ENCODE results near the gene SCYGR4.
"Not testable (repeated sequence)": the region's sequence is repeated elsewhere in the genome, so short reads cannot be mapped to it uniquely, and the experiment has no call there.

The SCYGR4 gene

GRCh38 chr2:227617316-227618230, at the start of gene SCYGR4:
Gene SCYGR4, plus strand, starts transcription at chr2:227617498. Its CDS starts 0 bp downstream, at chr2:227617498.
- no peak for DNase-seq

GRCh38 chr2:227568852-227569169, 48.5 kb upstream of the SCYGR4 start:
- no peak for DNase-seq

- no peak for DNase-seq
Observed at GRCh38 chr2:227570615-227571014, 46.7 kb upstream of the SCYGR4 start.

- no peak for DNase-seq
Observed at GRCh38 chr2:227576110-227576509, 41.2 kb upstream of the SCYGR4 start.

GRCh38 chr2:227576812-227577211, 40.5 kb upstream of the SCYGR4 start:
- no peak for DNase-seq

GRCh38 chr2:227577555-227577954, 39.7 kb upstream of the SCYGR4 start:
- DNase-seq = no peak

- DNase-seq = no peak
Observed at GRCh38 chr2:227578642-227579041, 38.7 kb upstream of the SCYGR4 start.

DNA sequence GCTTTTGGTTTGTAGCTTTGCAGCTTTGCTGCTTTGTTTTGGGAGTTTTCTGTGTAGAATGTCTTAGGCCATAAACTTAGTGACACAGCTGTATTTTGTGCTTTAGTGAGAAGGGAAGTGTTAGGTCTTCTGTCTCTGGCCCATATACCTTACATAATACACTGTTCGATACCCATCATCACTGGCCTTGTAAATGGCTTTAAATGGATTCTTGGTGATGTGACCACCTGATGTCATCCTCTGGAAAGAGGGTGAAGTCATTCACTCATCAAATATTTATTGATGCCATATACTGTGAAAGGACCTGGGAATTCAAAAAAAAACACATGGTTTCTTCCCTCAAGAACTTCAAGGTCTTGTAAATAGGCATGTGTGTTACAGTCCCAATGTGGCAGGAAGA, 37.5 kb upstream of the SCYGR4 start:
- DNase-seq = no peak

DNA sequence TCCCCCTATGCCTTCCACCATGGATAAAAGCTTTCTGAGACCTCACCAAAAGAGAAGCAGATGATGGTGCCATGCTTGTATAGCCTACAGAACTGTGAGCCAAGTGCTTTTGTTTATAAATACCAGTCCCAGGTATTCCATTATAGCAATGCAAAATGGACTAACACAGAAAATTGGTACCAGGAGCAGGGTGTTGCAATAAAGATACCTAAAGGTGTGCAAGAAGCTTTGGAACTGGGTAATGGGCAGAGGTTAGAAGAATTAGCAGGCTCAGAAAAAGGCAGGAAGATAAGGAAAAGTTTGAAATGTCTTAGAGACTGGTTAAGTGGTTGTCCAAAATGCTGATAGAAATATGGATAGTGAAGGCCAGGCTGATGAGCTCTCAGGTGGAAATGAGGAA, 34.9 kb upstream of the SCYGR4 start:
- DNase-seq = no peak

DNA sequence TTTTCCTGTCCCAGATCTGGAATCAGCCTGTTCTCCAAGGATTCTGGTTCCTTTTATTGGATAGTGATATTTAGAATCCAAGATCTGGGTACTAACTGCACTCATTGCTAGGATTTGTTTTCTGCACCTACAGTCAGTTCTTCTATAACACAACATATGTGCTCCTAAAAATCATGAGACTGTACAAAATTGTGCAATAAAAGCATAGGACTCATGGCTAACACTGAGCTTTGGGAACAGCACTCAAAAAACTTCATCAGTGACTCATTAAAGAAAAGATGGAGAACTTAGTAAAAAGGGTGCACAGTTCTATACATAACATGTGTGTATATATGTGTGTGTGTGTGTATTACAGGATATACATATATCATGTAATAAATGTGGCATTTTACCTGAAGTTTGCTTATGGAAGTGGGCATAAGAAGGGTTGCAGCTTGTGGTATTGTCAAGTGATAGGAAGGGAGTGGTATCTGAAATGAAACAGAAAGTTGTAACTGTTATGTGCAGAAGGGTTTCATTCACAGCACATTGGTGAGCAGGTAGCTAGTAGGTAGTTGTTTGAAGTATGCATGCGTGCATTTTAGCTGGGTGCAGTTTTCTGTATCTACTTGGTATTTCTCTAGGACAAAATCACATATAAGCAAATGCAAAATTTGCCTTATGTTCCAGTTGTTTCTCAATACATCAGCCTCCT, 24.5 kb upstream of the SCYGR4 start:
- DNase-seq = no peak

DNA sequence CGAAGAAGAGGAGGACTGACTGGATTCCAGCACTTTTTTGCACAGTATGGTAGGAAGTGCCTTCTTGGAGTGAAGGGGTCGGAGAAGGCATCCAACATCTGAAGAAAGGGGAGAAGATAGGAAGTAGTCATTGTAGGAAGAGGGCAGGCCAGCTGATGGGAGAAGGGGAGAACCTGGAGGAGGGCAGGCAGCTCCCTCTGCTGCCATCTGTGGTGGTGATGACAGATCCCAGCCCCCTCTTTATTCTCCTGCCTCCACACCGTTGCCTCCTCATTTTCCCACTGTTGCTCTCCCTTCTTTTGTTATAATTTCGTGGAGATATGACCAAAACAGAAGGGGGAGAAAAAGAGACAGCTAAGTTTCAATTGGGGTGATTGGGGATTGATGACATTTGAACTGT, 21.5 kb upstream of the SCYGR4 start:
- DNase-seq = no peak

- no peak for DNase-seq
Observed at GRCh38 chr2:227597036-227597435, 20.3 kb upstream of the SCYGR4 start.

DNA sequence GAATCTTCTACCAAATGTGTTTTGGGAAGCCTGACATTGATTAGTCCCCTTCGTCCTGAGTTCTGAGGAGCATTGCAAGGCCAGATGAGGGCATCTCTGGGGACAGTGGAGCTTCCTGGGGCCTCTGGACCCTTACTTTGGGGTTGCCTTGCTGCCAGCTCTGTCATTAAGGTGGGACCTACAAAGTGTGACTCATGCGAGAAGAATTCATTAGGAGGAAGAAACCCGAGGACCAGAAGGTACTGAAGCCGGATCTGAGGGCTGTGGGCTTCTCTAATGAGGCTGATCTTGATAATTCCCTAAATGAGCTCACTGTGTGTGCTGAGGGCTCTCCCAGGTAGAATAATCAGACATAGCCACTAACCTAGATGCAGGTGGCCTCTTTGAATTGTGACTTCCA, 19.3 kb upstream of the SCYGR4 start:
- no peak for DNase-seq

GRCh38 chr2:227598835-227599503, 18.3 kb upstream of the SCYGR4 start, which contains the start of gene SCYGR2:
Gene SCYGR2, plus strand, starts transcription at chr2:227598893. Its CDS starts 0 bp downstream, at chr2:227598893.
- DNase-seq = not testable (repeated sequence)

DNA sequence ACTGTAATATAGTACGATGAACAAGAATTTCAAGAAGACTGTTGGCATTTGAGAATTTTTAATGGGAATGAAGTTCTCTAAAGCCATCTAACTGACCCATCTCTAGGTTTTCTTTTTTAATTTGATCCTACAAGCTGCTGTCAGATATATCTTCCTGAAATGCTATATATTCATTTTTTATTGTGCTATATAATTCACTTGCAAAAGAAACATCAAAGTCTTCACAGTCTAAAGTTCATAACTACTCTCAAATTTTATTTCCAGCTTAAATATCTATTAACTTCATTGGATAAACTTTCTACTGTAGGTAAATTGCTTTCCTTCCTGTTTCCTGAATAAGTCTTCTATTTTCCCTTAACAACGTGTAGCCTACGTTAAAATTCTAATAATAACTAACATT, 14.9 kb upstream of the SCYGR4 start:
- no peak for DNase-seq

DNA sequence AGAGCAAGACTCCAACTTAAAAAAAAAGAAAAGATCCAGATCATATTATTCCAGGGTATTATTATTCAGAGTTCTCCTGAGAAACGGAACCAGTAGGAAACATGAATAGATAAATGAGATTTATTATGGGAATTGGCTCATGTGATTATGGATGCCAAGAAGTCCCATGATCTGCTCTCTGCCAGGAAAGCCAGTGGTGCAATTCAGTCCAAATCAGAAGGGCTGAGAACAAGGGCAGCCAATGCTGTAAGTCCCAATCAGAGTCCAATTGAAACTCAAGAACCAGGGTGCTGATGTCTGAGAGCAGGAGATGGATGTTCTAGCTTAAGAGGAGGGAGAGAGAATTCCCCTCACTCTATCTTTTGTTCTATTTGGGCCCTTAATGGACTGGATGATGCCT, 10.8 kb upstream of the SCYGR4 start:
- DNase-seq = no peak

DNA sequence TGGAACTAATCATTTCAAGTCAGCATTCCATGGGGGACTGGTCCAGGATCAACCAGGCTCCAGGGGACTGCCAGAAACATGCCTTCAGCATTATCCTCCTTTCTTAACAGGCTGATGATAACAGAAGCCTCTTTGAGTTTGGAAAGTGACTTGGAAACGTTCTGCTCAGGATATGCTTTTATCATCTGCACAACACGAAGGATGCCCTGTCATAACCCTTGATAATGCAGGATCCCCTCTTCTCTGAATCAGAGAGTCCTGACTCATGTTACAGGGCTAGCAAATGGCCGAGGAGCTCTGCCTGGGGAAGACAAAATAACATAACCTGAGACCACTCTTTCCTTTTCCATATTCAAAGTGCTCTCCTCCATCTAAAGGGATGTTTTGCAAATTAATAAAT, 9.4 kb upstream of the SCYGR4 start:
- no peak for DNase-seq

DNA sequence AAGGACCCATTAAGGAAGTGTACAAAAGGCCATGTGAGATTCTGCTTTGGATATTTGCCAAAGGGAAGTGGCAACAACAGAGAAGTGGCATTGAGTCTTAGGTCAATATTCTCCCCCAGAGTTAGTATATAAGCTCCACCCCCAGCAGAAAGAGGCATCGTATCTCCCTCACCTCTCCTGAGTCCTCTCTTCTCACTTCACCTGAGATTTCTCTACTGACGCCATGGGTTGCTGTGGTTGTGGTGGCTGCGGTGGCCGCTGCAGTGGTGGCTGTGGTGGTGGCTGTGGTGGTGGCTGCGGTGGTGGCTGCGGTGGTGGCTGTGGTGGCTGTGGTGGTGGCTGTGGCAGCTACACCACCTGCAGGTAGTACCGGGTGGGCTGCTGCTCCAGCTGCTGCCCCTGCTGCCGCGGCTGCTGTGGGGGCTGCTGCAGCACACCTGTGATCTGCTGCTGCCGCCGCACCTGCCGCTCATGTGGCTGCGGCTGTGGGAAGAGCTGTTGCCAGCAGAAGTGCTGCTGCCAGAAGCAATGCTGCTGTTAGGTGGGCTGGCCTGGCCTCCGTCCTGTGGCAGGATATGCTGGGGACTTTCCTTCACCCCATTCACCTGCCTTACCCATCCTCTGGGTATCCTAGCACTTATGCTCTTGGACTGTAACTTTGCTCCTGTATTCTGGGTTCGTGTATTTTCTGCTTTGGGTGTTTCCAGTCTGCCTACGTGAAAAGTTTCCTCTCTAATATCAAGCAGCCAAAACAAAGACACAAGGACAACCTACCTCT, 8.5 kb upstream of the SCYGR4 start:
- DNase-seq = peak; percentile 65

GRCh38 chr2:227610123-227610522, 7.2 kb upstream of the SCYGR4 start:
- DNase-seq = no peak

GRCh38 chr2:227612546-227613271, 4.6 kb upstream of the SCYGR4 start:
- peak; percentile 68 for DNase-seq

DNA sequence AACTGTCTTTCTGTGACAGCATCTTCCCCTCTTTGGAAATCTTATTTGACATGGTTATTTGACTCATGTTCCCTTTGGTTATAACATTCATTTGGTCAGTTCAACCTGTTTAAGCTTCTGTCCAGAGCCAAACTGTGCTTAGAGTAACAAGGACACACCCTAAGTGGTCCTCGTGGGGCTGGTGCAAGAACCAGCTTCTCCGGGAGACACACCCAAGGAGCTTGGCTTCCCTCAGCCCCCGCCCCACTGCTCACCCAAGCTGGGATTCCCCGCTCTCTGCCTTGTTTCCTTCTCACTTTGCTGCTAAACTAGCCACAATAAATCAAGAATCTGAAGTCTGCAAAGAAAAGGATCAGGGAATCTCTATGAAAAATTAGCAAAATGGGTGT, 4.0 kb upstream of the SCYGR4 start:
- DNase-seq = no peak

- no peak for DNase-seq
Observed at GRCh38 chr2:227614246-227614645, 3.1 kb upstream of the SCYGR4 start.
